Smooth muscle cell of the pulmonary artery (primary cell): ENCODE measurements around the gene CNIH2. TPM values are rescaled to one million over a fixed set of nuclear protein-coding genes. Genes with fewer than 3 reads are reported as not detected.

Experiments
- total RNA-seq: library from RNA; depleted of rRNA; stranded (reverse); fragments of >200 nt; gene quantifications from 2 replicates; pipeline ENCODE4 v1.2.3, GENCODE V29; 2014

Gene CNIH2
- total RNA-seq, result 0.72 and 0.86 TPM in 2 replicates

DNA sequence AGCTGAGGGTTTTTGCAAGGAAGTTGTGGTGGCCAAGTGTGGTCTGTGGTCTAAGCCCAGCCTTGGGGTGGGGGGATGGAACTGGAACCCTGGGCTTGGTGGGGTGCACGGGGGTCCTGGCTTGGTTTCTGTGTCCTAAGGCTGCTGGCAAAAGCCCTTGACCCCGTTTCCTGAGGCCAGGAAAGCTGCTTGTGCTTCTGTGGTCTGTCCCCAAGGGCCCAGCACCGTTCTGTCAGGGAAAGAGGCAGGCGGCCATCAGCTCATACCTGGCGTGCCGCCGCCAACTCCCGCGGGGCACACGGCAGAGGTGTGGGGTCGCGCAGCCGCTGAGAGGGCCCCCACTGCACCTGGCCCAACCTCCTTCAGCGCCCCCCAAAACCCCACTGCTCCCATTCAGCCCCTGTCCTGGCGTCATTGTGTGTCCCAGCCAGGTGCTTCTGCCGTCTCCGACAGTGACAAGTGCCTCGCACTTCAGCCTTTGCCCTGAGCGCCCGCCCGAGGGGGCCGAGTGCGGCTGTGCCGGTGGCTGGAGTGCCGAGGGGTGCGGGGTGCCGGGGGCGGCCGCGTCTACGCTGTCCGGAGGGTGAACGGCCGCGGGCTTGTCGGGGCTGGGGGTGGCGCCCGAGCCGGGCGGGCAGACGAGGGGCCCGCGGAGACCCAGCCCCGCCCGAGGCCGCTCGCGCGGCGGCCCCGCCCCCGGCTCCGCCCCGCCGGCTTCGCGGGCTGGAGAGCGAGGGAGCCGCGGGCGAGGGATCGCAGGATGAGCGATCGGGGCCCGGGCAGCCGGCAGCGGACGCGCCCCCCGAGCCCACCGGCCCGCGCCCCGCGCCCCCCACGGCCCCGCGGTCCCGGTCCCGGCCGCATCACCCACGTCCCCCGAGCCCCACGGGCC is at the start of gene CNIH2:
CNIH2 (plus strand) TSS at position 705 of the 892 bp plus-strand sequence. CDS start 282 bp downstream, outside the sequence.

GRCh38 chr11:66268244-66268951 is 9.6 kb upstream of the CNIH2 start, which contains the start of gene RAB1B:
Gene RAB1B (plus strand): TSS chr11:66268639. CDS start chr11:66268680, 41 bp downstream.

GRCh38 chr11:66288671-66289547 is 10.9 kb downstream of the CNIH2 start, which contains the start of gene YIF1A:
Gene YIF1A (minus strand): TSS chr11:66289143. CDS start chr11:66288985, 158 bp downstream.

DNA sequence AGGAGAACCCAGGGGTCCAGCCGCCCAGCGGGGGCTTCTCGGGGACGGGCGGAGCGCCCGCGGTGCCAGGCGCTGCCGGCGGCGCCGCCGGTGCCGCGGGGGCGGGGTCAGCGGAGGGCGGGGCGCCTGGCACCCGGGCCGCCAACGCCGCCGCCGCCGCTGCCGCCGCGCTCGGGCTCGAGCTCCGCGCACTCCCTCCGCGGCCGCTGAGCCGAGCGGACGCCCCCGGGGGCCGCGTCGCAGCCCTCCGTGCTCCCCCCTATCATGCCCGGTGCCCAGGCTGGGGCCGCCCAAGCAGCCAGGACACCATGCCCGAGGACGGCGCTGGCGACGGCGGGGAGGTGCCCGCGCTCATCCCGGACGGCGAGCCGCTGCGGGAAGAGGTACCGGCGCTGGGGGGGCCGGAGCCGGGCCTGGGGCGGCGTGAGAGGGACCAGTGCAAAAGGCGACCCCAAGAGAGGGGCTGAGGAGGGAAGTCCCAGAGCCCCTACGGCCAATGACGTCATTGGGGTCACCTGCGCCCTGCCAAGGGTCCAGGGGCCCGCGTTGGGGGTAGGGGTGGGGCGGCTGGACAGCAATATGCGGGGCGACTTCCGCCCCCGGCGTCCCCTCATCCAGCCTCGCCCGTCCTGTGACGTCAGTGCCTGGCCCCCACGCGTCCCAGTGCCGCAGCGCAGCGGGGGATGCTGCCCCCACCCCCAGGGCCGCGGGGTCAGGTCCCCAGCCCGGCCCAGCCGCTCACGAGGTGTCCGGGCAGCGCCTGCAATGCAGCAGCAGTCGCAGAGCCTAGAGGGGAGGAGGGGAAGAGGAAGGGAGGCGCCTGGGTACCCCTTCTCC is 13.9 kb downstream of the CNIH2 start, which contains the start of gene TMEM151A:
TMEM151A (plus strand) TSS at position 189 of the 837 bp plus-strand sequence; CDS start at position 309, 120 bp downstream.

DNA sequence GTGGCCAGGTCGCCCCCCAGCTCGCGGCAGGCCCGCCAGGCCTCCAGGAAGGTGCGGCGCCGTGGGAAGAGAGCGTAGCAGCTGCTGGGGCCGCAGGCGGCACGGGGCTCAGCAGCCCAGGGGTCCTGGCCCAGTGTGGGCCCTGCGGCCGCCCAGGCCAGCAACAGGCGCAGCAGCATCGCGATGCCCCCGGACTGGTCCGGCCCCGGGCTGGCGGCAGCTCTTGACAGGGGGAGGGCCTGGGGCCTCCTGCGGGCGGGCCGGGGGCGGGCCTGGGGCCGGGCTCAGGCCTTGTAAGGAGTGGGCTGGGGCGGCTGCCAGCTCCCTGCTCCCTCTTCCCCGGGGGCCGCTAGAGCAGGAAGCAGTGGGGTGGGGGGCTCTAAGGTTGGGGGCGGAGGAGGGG is 38.9 kb downstream of the CNIH2 start, which contains the start of gene CD248:
CD248 (minus strand) TSS at position 196 of the 403 bp plus-strand sequence; CDS start at position 179, 17 bp downstream.

Other genes starting within 250 kb of the CNIH2 start
- 0.13 and 0.59 TPM in 2 replicates for gene GAL3ST3, start 229.0 kb upstream of the CNIH2 start, total RNA-seq
- gene SF3B2, start 225.8 kb upstream of the CNIH2 start, total RNA-seq, result 100 and 118 TPM in 2 replicates
- gene PACS1, start 207.9 kb upstream of the CNIH2 start, total RNA-seq, result 47.6 and 75.8 TPM in 2 replicates
- gene KLC2, start 20.5 kb upstream of the CNIH2 start, total RNA-seq, result 27.0 and 34.0 TPM in 2 replicates
- gene RAB1B, start 9.5 kb upstream of the CNIH2 start, total RNA-seq, result 118 and 126 TPM in 2 replicates
- gene YIF1A, start 11.0 kb downstream of the CNIH2 start, total RNA-seq, result 195 TPM in 2 replicates
- 0.72 and 2.2 TPM in 2 replicates for gene TMEM151A, start 13.7 kb downstream of the CNIH2 start, total RNA-seq
- gene CD248, start 38.9 kb downstream of the CNIH2 start, total RNA-seq, result 51.9 and 182 TPM in 2 replicates
- gene RIN1, start 58.3 kb downstream of the CNIH2 start, total RNA-seq, result 17.9 and 19.5 TPM in 2 replicates
- gene BRMS1, start 66.9 kb downstream of the CNIH2 start, total RNA-seq, result 28.1 and 30.8 TPM in 2 replicates
- gene B4GAT1, start 69.5 kb downstream of the CNIH2 start, total RNA-seq, result 65.9 and 89.3 TPM in 2 replicates
- gene SLC29A2, start 93.6 kb downstream of the CNIH2 start, total RNA-seq, result 0.36 and 0.78 TPM in 2 replicates
- gene NPAS4, start 142.9 kb downstream of the CNIH2 start, total RNA-seq, result not detected in 2 replicates
- 22.5 and 24.4 TPM in 2 replicates for gene MRPL11, start 160.7 kb downstream of the CNIH2 start, total RNA-seq
- 14.5 and 18.9 TPM in 2 replicates for gene PELI3, start 188.7 kb downstream of the CNIH2 start, total RNA-seq
- gene DPP3, start 202.3 kb downstream of the CNIH2 start, total RNA-seq, result 41.2 and 64.1 TPM in 2 replicates
- 45.2 and 47.0 TPM in 2 replicates for gene BBS1, start 232.5 kb downstream of the CNIH2 start, total RNA-seq